SK-N-MC (cell line): Measurements from ENCODE around the gene STAT4.
A peak's percentile ranks its signal among the peaks of the same experiment; 100 is the strongest.

Source experiments
- DNase-seq: peaks from one replicate; pipeline ENCODE4 v3.0.0-alpha.2; 2011; ENCODE audit warnings: low read depth, low spot score
- H3K27ac ChIP-seq: fragments of 200-600 bp; sonication (generic); 2 replicates; pipeline ENCODE4 v1.5.1; 2016; ENCODE audit warnings: mixed run types
- H3K36me3 ChIP-seq: fragments of 200-600 bp; sonication (generic); 2 replicates; pipeline ENCODE4 v1.6.1; 2017; ENCODE audit warnings: antibody characterized with exemption, low read length, mixed read lengths; ENCODE audit not compliant: insufficient read depth
- H3K4me3 ChIP-seq: fragments of 200-600 bp; sonication (generic); 2 replicates; pipeline ENCODE4 v1.5.1; 2016
- H3K9ac ChIP-seq: fragments of 200-600 bp; sonication (generic); 2 replicates; pipeline ENCODE4 v1.8.0; 2017; ENCODE audit warnings: mixed run types, mixed read lengths; ENCODE audit not compliant: insufficient read length
- H3K9me3 ChIP-seq: fragments of 200-600 bp; sonication (generic); 2 replicates; pipeline ENCODE4 v1.6.1; 2017; ENCODE audit warnings: low read depth, mild to moderate bottlenecking, antibody characterized with exemption, low read length, moderate library complexity, mixed read lengths
- EZH2 ChIP-seq: fragments of 200-600 bp; sonication (generic); IDR thresholded peaks from one replicate; pipeline ENCODE4 v1.6.1; 2017; ENCODE audit warnings: antibody characterized with exemption
- FOXP2 ChIP-seq: optimal IDR thresholded peaks from 2 replicates; pipeline ENCODE3; 2011; ENCODE audit warnings: mild to moderate bottlenecking, moderate library complexity; ENCODE audit not compliant: insufficient read depth; ENCODE audit errors: extremely low read length, control extremely low read depth
- POLR2AphosphoS5 ChIP-seq: IDR thresholded peaks from 2 replicates; pipeline ENCODE4 v1.6.1; 2012; ENCODE audit warnings: mild to moderate bottlenecking, low read depth, low read length, borderline replicate concordance

STAT4 gene

DNA sequence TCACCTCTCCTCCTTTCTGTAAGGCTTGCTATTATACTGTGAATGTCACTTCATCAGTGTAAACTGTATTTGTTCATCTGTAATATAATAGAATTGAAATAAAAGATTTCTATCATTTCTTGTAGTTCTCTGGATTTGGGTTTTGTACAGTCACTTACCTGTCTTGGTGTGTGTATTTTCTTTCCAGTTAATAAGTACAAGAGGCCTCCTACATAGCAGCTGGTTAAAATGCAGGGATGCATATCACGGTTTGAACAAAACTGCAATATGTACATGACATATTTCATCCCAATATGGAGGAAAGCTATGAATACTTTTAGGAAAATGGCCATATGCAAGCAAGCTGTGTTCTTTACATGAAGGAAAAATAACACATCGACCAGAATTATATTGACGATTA lies 131.4 kb downstream of the STAT4 start:
- TF ChIP-seq FOXP2 (no peak), EZH2 (no peak), POLR2AphosphoS5 (no peak)
- no peak overlapping the region for H3K27ac ChIP-seq
- no peak for DNase-seq
- H3K4me3 ChIP-seq = peak overlapping the region; percentile 93; the same call in 1 of the 2 replicates
- H3K9ac ChIP-seq = no peak overlapping the region
- no peaks in the 10 kb centered on the region for H3K9me3 ChIP-seq
- no peaks in the 10 kb centered on the region for H3K36me3 ChIP-seq

DNA sequence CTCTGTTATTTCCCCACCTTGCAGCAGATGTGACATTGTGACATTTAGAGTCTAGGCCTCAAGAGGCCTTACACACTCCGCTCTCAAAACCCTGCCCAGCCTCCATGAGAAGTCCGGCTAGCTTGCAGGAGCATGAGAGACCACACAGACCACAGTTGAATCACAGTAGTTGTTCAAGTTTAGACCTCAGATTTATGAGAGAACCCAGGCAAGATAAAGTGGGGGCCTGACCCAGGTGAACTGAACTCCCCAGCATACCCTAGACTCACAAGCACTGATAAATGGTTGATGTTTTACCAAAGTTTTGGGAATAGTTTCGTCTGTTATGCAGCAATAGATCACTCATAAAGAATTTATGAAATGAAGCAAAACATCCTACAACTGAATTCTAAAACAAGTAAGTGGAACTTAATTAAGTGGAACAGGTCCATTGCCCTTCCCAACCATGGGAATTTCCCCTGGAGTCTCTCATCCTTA lies 132.1 kb downstream of the STAT4 start:
- TF ChIP-seq POLR2AphosphoS5 = no peak
- no peak for TF ChIP-seq EZH2
- no peak for TF ChIP-seq FOXP2
- Histone ChIP-seq H3K4me3 (no peak overlapping the region), H3K27ac (no peak overlapping the region), H3K9me3 (no peaks in the 10 kb centered on the region), H3K9ac (no peak overlapping the region), H3K36me3 (no peaks in the 10 kb centered on the region)
- DNase-seq = no peak

DNA sequence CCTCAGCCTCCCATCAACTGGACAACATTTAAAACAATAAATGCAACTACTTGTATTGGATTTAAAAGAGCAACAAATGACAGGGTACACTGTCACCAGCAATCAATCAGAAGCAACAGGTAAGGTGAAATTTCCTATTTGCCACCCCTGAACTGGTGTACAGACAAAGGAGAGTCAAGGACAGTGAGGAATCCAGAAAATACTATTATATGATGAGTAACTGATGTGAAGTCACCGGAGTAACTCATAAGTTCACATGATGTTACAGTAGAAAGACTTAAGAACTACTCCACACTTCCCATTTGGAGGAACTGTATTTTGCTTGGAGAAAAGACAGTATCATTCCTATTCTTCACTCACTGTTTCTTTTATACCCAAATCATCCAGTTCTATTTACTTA lies 132.7 kb downstream of the STAT4 start:
- DNase-seq = no peak
- H3K9ac ChIP-seq = no peak overlapping the region
- no peak overlapping the region for H3K27ac ChIP-seq
- TF ChIP-seq POLR2AphosphoS5 = no peak
- no peak for TF ChIP-seq FOXP2
- TF ChIP-seq EZH2 = no peak
- H3K9me3 ChIP-seq = no peaks in the 10 kb centered on the region
- H3K4me3 ChIP-seq = no peak overlapping the region
- H3K36me3 ChIP-seq = no peaks in the 10 kb centered on the region

DNA sequence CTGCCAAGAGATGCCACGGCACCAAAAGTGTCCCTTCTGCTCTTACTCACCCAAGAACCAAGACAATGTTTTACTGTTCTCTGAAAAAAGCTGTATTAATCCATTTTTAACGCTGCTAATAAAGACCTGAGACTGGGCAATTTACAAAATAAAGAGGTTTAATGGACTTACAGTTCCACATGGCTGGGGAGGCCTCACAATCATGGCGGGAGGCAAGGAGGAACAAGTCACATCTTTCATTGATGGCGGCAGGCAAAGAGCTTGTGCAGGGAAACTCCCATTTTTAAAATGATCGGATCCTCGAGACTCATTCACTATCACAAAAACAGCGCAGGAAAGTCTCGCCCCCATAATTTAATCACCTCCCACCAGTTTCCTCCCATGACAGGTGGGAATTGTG lies 135.0 kb downstream of the STAT4 start:
- Histone ChIP-seq H3K4me3 (no peak overlapping the region), H3K9ac (no peak overlapping the region), H3K27ac (no peak overlapping the region), H3K36me3 (no peaks in the 10 kb centered on the region), H3K9me3 (no peaks in the 10 kb centered on the region)
- TF ChIP-seq FOXP2 = no peak
- no peak for TF ChIP-seq POLR2AphosphoS5
- TF ChIP-seq EZH2 = no peak
- no peak for DNase-seq

DNA sequence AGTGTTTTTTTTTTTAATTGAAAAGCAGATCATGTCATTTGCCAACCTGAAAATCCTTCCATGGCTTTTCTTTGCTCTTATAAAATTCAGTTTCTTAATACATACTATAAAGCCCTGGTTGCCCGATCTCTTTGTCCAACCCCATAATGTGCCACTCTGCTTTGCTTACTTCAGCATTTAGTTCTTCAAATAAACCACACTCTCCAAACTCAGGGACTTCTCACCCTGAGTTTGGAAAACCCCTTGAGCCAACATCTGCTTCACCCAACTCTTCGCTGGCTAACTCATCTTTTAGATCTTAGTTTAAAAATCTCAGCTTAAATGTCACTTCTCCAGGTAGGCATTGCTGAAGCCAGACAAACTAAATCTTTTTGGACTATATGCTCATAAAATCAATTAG lies 135.6 kb downstream of the STAT4 start:
- no peak for DNase-seq
- no peaks in the 10 kb centered on the region for H3K9me3 ChIP-seq
- no peak overlapping the region for H3K4me3 ChIP-seq
- H3K9ac ChIP-seq = no peak overlapping the region
- no peaks in the 10 kb centered on the region for H3K36me3 ChIP-seq
- no peak overlapping the region for H3K27ac ChIP-seq
- TF ChIP-seq FOXP2 (no peak), POLR2AphosphoS5 (no peak), EZH2 (no peak)

DNA sequence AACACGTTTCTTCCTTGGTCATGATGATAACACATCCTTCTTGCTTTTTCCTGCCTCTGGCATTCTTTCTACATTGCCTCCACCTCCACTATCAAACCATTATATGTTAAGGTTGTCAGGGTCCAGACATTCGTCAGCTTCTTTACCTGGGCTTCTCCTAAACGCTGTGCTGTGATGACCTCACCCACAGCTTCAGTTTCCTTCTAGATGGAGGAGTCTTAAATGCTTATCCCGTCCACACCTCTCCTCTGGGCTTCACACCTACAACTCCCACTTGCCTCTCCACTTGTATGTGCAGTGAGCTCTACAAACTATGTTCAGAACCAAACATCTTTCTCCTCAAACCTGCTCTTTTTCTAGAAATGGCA lies 136.2 kb downstream of the STAT4 start:
- Histone ChIP-seq H3K27ac (peak overlapping the region; percentile 74; the same call in 1 of the 2 replicates), H3K9ac (peak overlapping the region; percentile 75), H3K9me3 (no peaks in the 10 kb centered on the region), H3K36me3 (0 out of 2 replicates have a peak, but pooled peaks cover 3% of the 10 kb centered on the region), H3K4me3 (peak overlapping the region; percentile 86)
- no peak for DNase-seq
- TF ChIP-seq EZH2 = no peak
- TF ChIP-seq POLR2AphosphoS5 = no peak
- no peak for TF ChIP-seq FOXP2

DNA sequence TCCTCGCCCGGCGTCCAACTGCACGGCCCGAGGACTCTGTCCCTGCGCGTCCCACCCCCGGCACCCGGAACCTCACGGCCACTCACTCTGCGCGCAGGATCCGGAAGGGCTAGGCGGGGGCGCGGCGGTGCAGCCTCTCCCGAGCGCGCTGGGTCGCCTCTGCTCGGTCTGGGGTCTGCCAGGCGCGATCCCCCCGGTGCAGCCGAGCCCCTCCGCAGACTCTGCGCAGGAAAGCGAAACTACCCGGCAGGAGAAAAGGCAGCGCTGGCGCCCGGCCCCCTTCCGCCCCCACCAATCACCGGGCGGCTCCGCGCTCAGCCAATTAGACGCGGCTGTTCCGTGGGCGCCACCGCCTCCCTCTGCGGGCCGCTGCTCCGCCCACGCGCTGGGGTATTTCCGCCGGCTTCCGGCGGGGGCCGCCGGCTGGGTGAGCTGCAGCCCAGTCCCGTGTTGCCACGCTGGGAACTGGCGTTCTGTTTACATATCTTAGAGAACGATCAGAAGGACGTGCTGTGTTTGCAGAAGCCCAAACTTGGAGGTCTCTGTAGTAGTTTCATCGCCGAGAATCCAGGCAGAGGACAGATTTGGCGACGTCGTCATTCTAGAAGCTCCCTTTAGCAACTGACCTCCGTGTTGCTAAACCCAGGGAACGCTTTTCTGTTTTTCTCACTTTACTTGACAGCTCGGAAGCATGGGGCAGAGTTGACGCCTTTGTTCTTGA lies 136.7 kb downstream of the STAT4 start, which contains the start of gene STAT1:
TSS of gene STAT1 (minus strand) at position 240 of the 721 bp plus-strand sequence. CDS start 4,168 bp downstream, outside the sequence.
- peak within 1 kb of the TSS; percentile 81 for H3K9ac ChIP-seq
- H3K36me3 ChIP-seq = 0 out of 2 replicates have a peak, but pooled peaks cover 5% of the 10 kb centered on the region
- DNase-seq = peak; percentile 71
- no peaks in the 10 kb centered on the region for H3K9me3 ChIP-seq
- H3K27ac ChIP-seq = peak within 1 kb of the TSS; percentile 74; the same call in 1 of the 2 replicates
- peak within 1 kb of the TSS; percentile 86 for H3K4me3 ChIP-seq
- peak; percentile 94 for TF ChIP-seq POLR2AphosphoS5
- no peak for TF ChIP-seq EZH2
- TF ChIP-seq FOXP2 = peak; percentile 96

DNA sequence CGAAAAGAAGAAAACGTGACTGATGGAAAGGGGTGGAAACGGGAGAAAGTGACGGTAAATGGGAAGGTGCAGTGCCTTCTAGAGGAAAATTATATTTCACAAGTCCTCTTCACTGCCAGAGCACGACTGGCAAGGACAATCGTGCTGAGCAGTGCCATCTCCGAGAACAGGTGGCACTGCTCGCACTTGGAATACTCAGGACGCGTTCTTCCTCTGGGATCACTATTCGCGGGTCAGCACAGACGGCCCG lies 137.2 kb downstream of the STAT4 start:
- Histone ChIP-seq H3K36me3 (0 out of 2 replicates have a peak, but pooled peaks cover 5% of the 10 kb centered on the region), H3K27ac (no peak overlapping the region), H3K4me3 (peak overlapping the region; percentile 86), H3K9me3 (no peaks in the 10 kb centered on the region), H3K9ac (peak overlapping the region; percentile 81)
- DNase-seq = no peak
- TF ChIP-seq POLR2AphosphoS5 (no peak), FOXP2 (no peak), EZH2 (no peak)
